HK-2 (cell line): Measurements from ENCODE around the gene TMEM205.
"Not testable (repeated sequence)": the region's sequence is repeated elsewhere in the genome, so short reads cannot be mapped to it uniquely, and the experiment has no call there.

Source experiments
- DNase-seq: peaks from one replicate; pipeline ENCODE4 v3.0.0-alpha.2; 2018; ENCODE audit not compliant: unreplicated experiment

The TMEM205 gene

GRCh38 chr19:11339254-11340098 is 6.6 kb downstream of the TMEM205 start, which contains the start of gene RAB3D:
TSS of gene RAB3D (minus strand) at chr19:11339657. CDS start at chr19:11337399, 2,258 bp downstream.
- peak; percentile 86 for DNase-seq

GRCh38 chr19:11338569-11339253 is 7.4 kb downstream of the TMEM205 start:
- DNase-seq = no peak

GRCh38 chr19:11338121-11338520 is 7.9 kb downstream of the TMEM205 start:
- no peak for DNase-seq

- no peak for DNase-seq
These were observed 9.0 kb downstream of the TMEM205 start for GRCh38 chr19:11337080-11337479.

GRCh38 chr19:11335449-11336146 is 10.5 kb downstream of the TMEM205 start:
- DNase-seq = no peak

GRCh38 chr19:11333838-11334237 is 12.2 kb downstream of the TMEM205 start:
- not testable (repeated sequence) for DNase-seq

GRCh38 chr19:11332822-11333221 is 13.2 kb downstream of the TMEM205 start:
- DNase-seq = no peak

- DNase-seq = no peak
These were observed 14.6 kb downstream of the TMEM205 start for GRCh38 chr19:11331502-11331901.

GRCh38 chr19:11330127-11330526 is 15.9 kb downstream of the TMEM205 start:
- no peak for DNase-seq

GRCh38 chr19:11325544-11325943 is 20.5 kb downstream of the TMEM205 start:
- DNase-seq = no peak

- no peak for DNase-seq
These were observed 21.2 kb downstream of the TMEM205 start for GRCh38 chr19:11324748-11325389.

GRCh38 chr19:11324079-11324661 is 21.9 kb downstream of the TMEM205 start:
- peak; percentile 68 for DNase-seq

- DNase-seq = no peak
These were observed 22.4 kb downstream of the TMEM205 start for GRCh38 chr19:11323601-11324078.

- DNase-seq = no peak
These were observed 23.6 kb downstream of the TMEM205 start for GRCh38 chr19:11322269-11323024.

GRCh38 chr19:11321191-11322126 is 24.6 kb downstream of the TMEM205 start:
- DNase-seq = no peak

GRCh38 chr19:11320278-11320995 is 25.6 kb downstream of the TMEM205 start:
- DNase-seq = not testable (repeated sequence)

GRCh38 chr19:11306337-11306736 is 39.7 kb downstream of the TMEM205 start:
- DNase-seq = no peak

GRCh38 chr19:11304936-11305335 is 41.1 kb downstream of the TMEM205 start:
- DNase-seq = no peak

GRCh38 chr19:11300811-11301120 is 45.3 kb downstream of the TMEM205 start:
- no peak for DNase-seq
